ENCODE results near the gene GNG4. TPM values are rescaled to one million over a fixed set of nuclear protein-coding genes. Genes with fewer than 3 reads are reported as not detected.
"Not testable (repeated sequence)": the region's sequence is repeated elsewhere in the genome, so short reads cannot be mapped to it uniquely, and the experiment has no call there.

The GNG4 gene
- polyA plus RNA-seq, 1 experiment: 0.33 TPM

DNA sequence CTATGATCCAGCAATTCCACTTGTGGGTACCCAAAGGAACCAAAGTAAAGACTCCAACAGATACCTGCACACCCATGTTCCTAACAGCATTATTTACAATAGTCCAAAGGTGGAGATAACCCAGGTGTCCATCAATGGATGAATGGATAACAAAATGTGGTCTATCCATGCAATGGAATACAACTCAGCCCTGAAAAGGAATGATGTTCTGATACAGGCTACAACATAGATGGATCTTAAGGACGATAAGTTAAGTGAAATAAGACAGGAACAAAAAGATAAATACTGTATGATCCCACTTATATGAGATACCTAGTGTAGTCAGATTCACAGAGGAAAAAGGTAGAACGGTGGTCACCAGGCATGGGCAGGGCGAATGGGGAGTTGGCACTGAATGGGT lies 69.7 kb downstream of the GNG4 start:
- ChIA-PET POLR2A (no interaction called here), CTCF (no interaction called here)
- DNase-seq (ENCODE audit: low read depth, low spot score): no peak
- Histone ChIP-seq H3K4me3 (ENCODE audit: low read depth, low read length) (no peak overlapping the region), H3K27ac (ENCODE audit: low read depth, low read length) (no peak overlapping the region), H3K9me3 (ENCODE audit: control insufficient read depth, insufficient read depth, low read length) (no peaks in the 10 kb centered on the region), H3K27me3 (ENCODE audit: control insufficient read depth, insufficient read depth, low read length) (peaks cover 17% of the 10 kb centered on the region)
- TF ChIP-seq, protein P1, sequence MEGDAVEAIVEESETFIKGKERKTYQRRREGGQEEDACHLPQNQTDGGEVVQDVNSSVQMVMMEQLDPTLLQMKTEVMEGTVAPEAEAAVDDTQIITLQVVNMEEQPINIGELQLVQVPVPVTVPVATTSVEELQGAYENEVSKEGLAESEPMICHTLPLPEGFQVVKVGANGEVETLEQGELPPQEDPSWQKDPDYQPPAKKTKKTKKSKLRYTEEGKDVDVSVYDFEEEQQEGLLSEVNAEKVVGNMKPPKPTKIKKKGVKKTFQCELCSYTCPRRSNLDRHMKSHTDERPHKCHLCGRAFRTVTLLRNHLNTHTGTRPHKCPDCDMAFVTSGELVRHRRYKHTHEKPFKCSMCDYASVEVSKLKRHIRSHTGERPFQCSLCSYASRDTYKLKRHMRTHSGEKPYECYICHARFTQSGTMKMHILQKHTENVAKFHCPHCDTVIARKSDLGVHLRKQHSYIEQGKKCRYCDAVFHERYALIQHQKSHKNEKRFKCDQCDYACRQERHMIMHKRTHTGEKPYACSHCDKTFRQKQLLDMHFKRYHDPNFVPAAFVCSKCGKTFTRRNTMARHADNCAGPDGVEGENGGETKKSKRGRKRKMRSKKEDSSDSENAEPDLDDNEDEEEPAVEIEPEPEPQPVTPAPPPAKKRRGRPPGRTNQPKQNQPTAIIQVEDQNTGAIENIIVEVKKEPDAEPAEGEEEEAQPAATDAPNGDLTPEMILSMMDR (IDR thresholded peaks at IDR 0.05; ENCODE audit: low read depth, low read length): no peak

DNA sequence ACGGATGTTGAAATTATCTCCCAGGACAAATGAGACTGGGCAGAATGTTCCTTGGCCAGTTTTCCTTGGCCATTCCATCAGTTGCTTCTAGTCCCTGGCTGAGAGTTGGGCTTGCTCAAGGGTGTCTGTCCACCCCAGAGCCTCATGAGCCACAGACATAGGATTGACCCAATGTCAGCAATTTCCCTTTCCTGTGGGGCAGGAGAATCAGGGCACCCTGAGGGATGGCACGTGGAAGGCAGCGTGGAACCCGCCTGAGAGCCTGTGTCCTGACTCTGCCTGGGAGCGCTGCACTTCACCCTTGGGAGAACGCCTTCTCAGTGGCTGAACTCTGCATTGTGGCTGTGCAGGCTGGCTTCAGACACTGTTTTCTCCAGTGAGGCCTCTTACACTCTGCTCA lies 74.0 kb downstream of the GNG4 start:
- no peaks in the 10 kb centered on the region for H3K27me3 ChIP-seq (ENCODE audit: control insufficient read depth, insufficient read depth, low read length)
- POLR2A ChIA-PET: no interaction called here
- DNase-seq (ENCODE audit: low read depth, low spot score): no peak
- TF ChIP-seq, protein P1 (IDR thresholded peaks at IDR 0.05; ENCODE audit: low read depth, low read length): no peak
- CTCF ChIA-PET: no interaction called here
- H3K9me3 ChIP-seq (ENCODE audit: control insufficient read depth, insufficient read depth, low read length): no peaks in the 10 kb centered on the region
- no peak overlapping the region for H3K27ac ChIP-seq (ENCODE audit: low read depth, low read length)
- no peak overlapping the region for H3K4me3 ChIP-seq (ENCODE audit: low read depth, low read length)

DNA sequence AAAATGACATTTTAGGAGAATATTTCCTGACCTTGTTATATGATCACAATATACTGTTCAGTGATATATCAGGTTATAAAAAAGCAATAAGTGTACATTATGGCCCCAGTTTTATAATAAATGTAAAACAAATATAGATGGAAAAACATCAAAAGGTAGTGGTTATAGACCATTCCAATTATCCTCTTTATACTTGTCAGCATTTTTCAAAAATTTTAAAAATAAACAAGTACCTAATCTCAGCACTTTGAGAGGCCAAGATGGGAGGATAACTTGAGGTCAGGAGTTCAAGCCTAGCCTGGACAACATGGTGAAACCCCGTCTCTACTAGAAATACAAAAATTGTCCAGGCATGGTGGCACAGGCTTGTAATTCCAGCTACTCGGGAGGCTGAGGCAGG lies 75.7 kb downstream of the GNG4 start:
- ChIA-PET CTCF (no interaction called here), POLR2A (no interaction called here)
- no peaks in the 10 kb centered on the region for H3K27me3 ChIP-seq (ENCODE audit: control insufficient read depth, insufficient read depth, low read length)
- no peak for DNase-seq (ENCODE audit: low read depth, low spot score)
- no peaks in the 10 kb centered on the region for H3K9me3 ChIP-seq (ENCODE audit: control insufficient read depth, insufficient read depth, low read length)
- no peak overlapping the region for H3K27ac ChIP-seq (ENCODE audit: low read depth, low read length)
- TF ChIP-seq, protein P1 (IDR thresholded peaks at IDR 0.05; ENCODE audit: low read depth, low read length): no peak
- H3K4me3 ChIP-seq (ENCODE audit: low read depth, low read length): no peak overlapping the region

DNA sequence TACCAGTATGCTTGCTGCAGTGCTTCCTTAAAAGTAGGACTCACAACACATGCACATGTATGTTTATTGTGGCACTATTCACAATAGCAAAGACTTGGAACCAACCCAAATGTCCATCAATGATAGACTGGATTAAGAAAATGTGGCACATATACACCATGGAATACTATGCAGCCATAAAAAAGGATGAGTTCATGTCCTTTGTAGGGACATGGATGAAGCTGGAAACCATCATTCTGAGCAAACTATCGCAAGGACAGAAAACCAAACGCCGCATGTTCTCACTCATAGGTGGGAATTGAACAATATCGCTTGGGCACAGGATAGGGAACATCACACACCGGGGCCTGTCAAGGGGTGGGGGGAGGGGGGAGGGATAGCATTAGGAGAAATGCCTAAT lies 76.6 kb downstream of the GNG4 start:
- H3K27ac ChIP-seq (ENCODE audit: low read depth, low read length); H3K4me3 ChIP-seq (ENCODE audit: low read depth, low read length); DNase-seq (ENCODE audit: low read depth, low spot score); H3K9me3 ChIP-seq (ENCODE audit: control insufficient read depth, insufficient read depth, low read length); POLR2A ChIA-PET; H3K27me3 ChIP-seq (ENCODE audit: control insufficient read depth, insufficient read depth, low read length): not testable (repeated sequence)
- CTCF ChIA-PET: interaction anchor here (0.6 to 1.2 kb wide), 3 partner anchors 10 to 59 kb away, joined by 3 to 4 read pairs (median 4); no protein-coding TSS in a partner anchor

GRCh38 chr1:235571482-235571881 lies 78.1 kb downstream of the GNG4 start:
- ChIA-PET POLR2A (no interaction called here), CTCF (no interaction called here)

More at GRCh38 chr1:235571482-235571881, 78.1 kb downstream of the GNG4 start:
- Histone ChIP-seq H3K27ac (ENCODE audit: low read depth, low read length) (no peak overlapping the region), H3K9me3 (ENCODE audit: control insufficient read depth, insufficient read depth, low read length) (no peaks in the 10 kb centered on the region), H3K27me3 (ENCODE audit: control insufficient read depth, insufficient read depth, low read length) (peaks cover 4% of the 10 kb centered on the region), H3K4me3 (ENCODE audit: low read depth, low read length) (no peak overlapping the region)
- TF ChIP-seq, protein P1 (IDR thresholded peaks at IDR 0.05; ENCODE audit: low read depth, low read length): no peak
- no peak for DNase-seq (ENCODE audit: low read depth, low spot score)

Measured in AG04450 (cell line).